T-cell (primary cell): ENCODE data around the gene FGGY. TPM values are rescaled to one million over a fixed set of nuclear protein-coding genes. Genes with fewer than 3 reads are reported as not detected.

ENCODE experiments used
- ATAC-seq, 4 experiments: fragments of 200-7000 bp in 3 of 4; fragments of 150-1000 bp in 1 of 4; cut with Tn5 transposase; replicated peaks in 1 of 4; 1 replicate in 3 of 4; 2 replicates in 1 of 4; pipeline ENCODE4 v1.10.0; 2021; ENCODE audit warnings: moderate library complexity in 3 of 4, mild to moderate bottlenecking in 2 of 4, moderate number of reproducible peaks in 1 of 4
- CTCF ChIA-PET, 2 donors: fragments of 300-600 bp; sonication (Branson Sonifier 250); formaldehyde crosslinking; loops; one replicate each; lab custom pipeline; 2022; ENCODE audit warnings: antibody characterized with exemption in 2 of 2; lab: Charles Lee
- POLR2A ChIA-PET, 2 donors: fragments of 300-600 bp; sonication (Branson Sonifier 250); formaldehyde crosslinking; loops; one replicate each; lab custom pipeline; 2022; ENCODE audit warnings: antibody characterized with exemption in 2 of 2; lab: Charles Lee
- DNase-seq, 35 experiments: peaks; one replicate each; pipeline versions ENCODE4 v3.0.0 to v3.0.0-alpha.2; 2013 to 2023
- H3K27ac ChIP-seq: one replicate; pipeline ENCODE4 v1.5.1; 2013; ENCODE audit warnings: low read length
- H3K27me3 ChIP-seq, 2 experiments: replicated peaks in 1 of 2; 1 replicate in 1 of 2; 2 replicates in 1 of 2; pipeline versions ENCODE4 v1.6.1 to v1.7.0; 2013; ENCODE audit warnings: low read length in 1 of 2, mixed read lengths in 1 of 2; ENCODE audit not compliant: control insufficient read depth in 2 of 2, insufficient read depth in 2 of 2; ENCODE audit errors: extremely low read depth in 1 of 2
- H3K36me3 ChIP-seq, 2 donors: 1 replicate in 1 of 2; 2 replicates in 1 of 2; pipeline versions ENCODE4 v1.6.1 to v1.7.0; 2013; ENCODE audit warnings: low read length in 1 of 2; ENCODE audit not compliant: control insufficient read depth in 2 of 2, insufficient read depth in 1 of 2; ENCODE audit errors: extremely low read depth in 1 of 2
- H3K4me1 ChIP-seq, 2 experiments: 1 replicate in 1 of 2; 2 replicates in 1 of 2; pipeline versions ENCODE4 v1.6.1 to v1.7.0; 2013; ENCODE audit warnings: low read length in 2 of 2, mixed read lengths in 1 of 2; ENCODE audit not compliant: insufficient read depth in 2 of 2, control insufficient read depth in 1 of 2; ENCODE audit errors: extremely low read depth in 1 of 2
- H3K4me3 ChIP-seq, 2 donors: 1 replicate in 1 of 2; 2 replicates in 1 of 2; pipeline versions ENCODE4 v1.5.1 to v1.7.0; 2013; ENCODE audit warnings: mild to moderate bottlenecking in 2 of 2, low read length in 1 of 2, moderate library complexity in 1 of 2; ENCODE audit not compliant: control insufficient read depth in 1 of 2; ENCODE audit errors: extremely low read depth in 1 of 2
- H3K9me3 ChIP-seq: 2 replicates; pipeline ENCODE4 v1.7.0; 2013
- H3K27ac Mint-ChIP-seq, 2 donors: one replicate each; pipeline ENCODE4 v1.8.0; 2020 to 2021; ENCODE audit warnings: mild to moderate bottlenecking in 2 of 2, mixed read lengths in 2 of 2
- H3K27me3 Mint-ChIP-seq, 2 donors: one replicate each; pipeline ENCODE4 v1.8.0; 2021 to 2022; ENCODE audit warnings: mixed read lengths in 2 of 2
- H3K36me3 Mint-ChIP-seq: one replicate; pipeline ENCODE4 v1.8.0; 2021; ENCODE audit warnings: mixed read lengths
- H3K4me1 Mint-ChIP-seq, 3 donors: one replicate each; pipeline ENCODE4 v1.8.0; 2020 to 2022; ENCODE audit warnings: mixed read lengths in 3 of 3, mild to moderate bottlenecking in 1 of 3
- H3K4me3 Mint-ChIP-seq, 3 donors: one replicate each; pipeline ENCODE4 v1.8.0; 2020 to 2022; ENCODE audit warnings: mild to moderate bottlenecking in 3 of 3, mixed read lengths in 3 of 3, moderate library complexity in 3 of 3
- H3K9me3 Mint-ChIP-seq, 3 donors: one replicate each; pipeline ENCODE4 v1.8.0; 2020 to 2022; ENCODE audit warnings: mixed read lengths in 3 of 3
- WGBS: methylation state at CpG from one replicate; pipeline ENCODE4 v1.1.5; 2013; ENCODE audit warnings: missing lambda C conversion rate; ENCODE audit not compliant: insufficient coverage; 5-methylcytosine and 5-hydroxymethylcytosine counted together
- total RNA-seq, 35 experiments: library from RNA in 6 of 35; stranded (reverse) in 6 of 35; fragments of 120-200 nt in 1 of 35; gene quantifications; one replicate each; pipeline versions ENCODE4 v1.2.1 to v1.2.4 and lab custom pipeline; 2013 to 2026

Gene FGGY
- total RNA-seq, 5 donors from 2014 or later (not counting 1 experiment from before 2014, with no cell fraction given), result 7.8 to 21.7 (median 12.6) TPM

- POLR2A ChIA-PET, result no interaction called here
Observed at GRCh38 chr1:59635097-59635496, 338.2 kb downstream of the FGGY start.

GRCh38 chr1:59638231-59638711 lies 341.4 kb downstream of the FGGY start:
- Mint-ChIP-seq H3K27ac (no peak overlapping the region), H3K9me3 (no peaks in the 10 kb centered on the region)

More at GRCh38 chr1:59635097-59635496, 338.2 kb downstream of the FGGY start:
- Mint-ChIP-seq H3K9me3 (no peaks in the 10 kb centered on the region), H3K27me3 (no peaks in the 10 kb centered on the region), H3K4me1 (no peaks in the 10 kb centered on the region), H3K36me3 (peaks cover 7% of the 10 kb centered on the region), H3K27ac (no peak overlapping the region), H3K4me3 (no peak overlapping the region)
- CTCF ChIA-PET, result no interaction called here
- Histone ChIP-seq H3K36me3 (no peaks in the 10 kb centered on the region), H3K27ac (no peak overlapping the region), H3K27me3 (no peaks in the 10 kb centered on the region), H3K4me3 (no peak overlapping the region), H3K4me1 (no peaks in the 10 kb centered on the region), H3K9me3 (no peaks in the 10 kb centered on the region)
- WGBS, result no CpG with 5 or more reads among the region's 2 CpGs
- no peak for ATAC-seq
- DNase-seq, result no peak

GRCh38 chr1:59639266-59639665 lies 342.4 kb downstream of the FGGY start:
- Mint-ChIP-seq H3K4me1 (no peaks in the 10 kb centered on the region), H3K27ac (no peak overlapping the region), H3K9me3 (no peaks in the 10 kb centered on the region), H3K27me3 (no peaks in the 10 kb centered on the region), H3K36me3 (peaks cover 7% of the 10 kb centered on the region), H3K4me3 (no peak overlapping the region)
- H3K36me3 ChIP-seq, result no peaks in the 10 kb centered on the region
- POLR2A ChIA-PET, result no interaction called here
- H3K27me3 ChIP-seq, result no peaks in the 10 kb centered on the region
- no peak for DNase-seq
- WGBS, result no CpG with 5 or more reads among the region's 1 CpG
- CTCF ChIA-PET, result no interaction called here
- no peaks in the 10 kb centered on the region for H3K4me1 ChIP-seq
- H3K4me3 ChIP-seq, result no peak overlapping the region
- H3K27ac ChIP-seq, result no peak overlapping the region
- ATAC-seq, result no peak
- H3K9me3 ChIP-seq, result no peaks in the 10 kb centered on the region

More at GRCh38 chr1:59638231-59638711, 341.4 kb downstream of the FGGY start:
- H3K4me3 Mint-ChIP-seq, result no peak overlapping the region
- Histone ChIP-seq H3K36me3 (no peaks in the 10 kb centered on the region), H3K27me3 (no peaks in the 10 kb centered on the region), H3K4me1 (no peaks in the 10 kb centered on the region), H3K9me3 (no peaks in the 10 kb centered on the region), H3K4me3 (no peak overlapping the region), H3K27ac (no peak overlapping the region)
- H3K27me3 Mint-ChIP-seq, result no peaks in the 10 kb centered on the region
- CTCF ChIA-PET, result no interaction called here
- 100% methylated on average over 1 of the region's 2 CpGs for WGBS
- H3K4me1 Mint-ChIP-seq, result no peaks in the 10 kb centered on the region
- POLR2A ChIA-PET, result no interaction called here
- no peak for ATAC-seq
- DNase-seq, result no peak
- peaks cover 7% of the 10 kb centered on the region for H3K36me3 Mint-ChIP-seq

GRCh38 chr1:59640851-59641250 lies 344.0 kb downstream of the FGGY start:
- 69% methylated on average over 2 of the region's 2 CpGs for WGBS
- Histone ChIP-seq H3K27me3 (no peaks in the 10 kb centered on the region), H3K36me3 (no peaks in the 10 kb centered on the region), H3K9me3 (no peaks in the 10 kb centered on the region), H3K27ac (no peak overlapping the region), H3K4me1 (no peaks in the 10 kb centered on the region), H3K4me3 (no peak overlapping the region)
- Mint-ChIP-seq H3K4me3 (no peak overlapping the region), H3K4me1 (no peaks in the 10 kb centered on the region), H3K27me3 (no peaks in the 10 kb centered on the region), H3K36me3 (peaks cover 7% of the 10 kb centered on the region), H3K9me3 (no peaks in the 10 kb centered on the region), H3K27ac (no peak overlapping the region)
- POLR2A ChIA-PET, result no interaction called here
- DNase-seq (no peak), ATAC-seq (no peak)
- CTCF ChIA-PET, result no interaction called here

- Histone ChIP-seq H3K4me1 (no peaks in the 10 kb centered on the region), H3K36me3 (no peaks in the 10 kb centered on the region), H3K27me3 (no peaks in the 10 kb centered on the region), H3K27ac (no peak overlapping the region), H3K9me3 (no peaks in the 10 kb centered on the region), H3K4me3 (no peak overlapping the region)
- POLR2A ChIA-PET, result interaction anchor here in 1 of 2 donors (0.6 kb wide), 1 partner anchor 166 kb away, joined by 3 read pairs; no protein-coding TSS in a partner anchor
- WGBS, result no CpG with 5 or more reads among the region's 2 CpGs
- Mint-ChIP-seq H3K27ac (no peak overlapping the region), H3K36me3 (peaks cover 7% of the 10 kb centered on the region), H3K9me3 (no peaks in the 10 kb centered on the region), H3K4me1 (no peaks in the 10 kb centered on the region), H3K27me3 (no peaks in the 10 kb centered on the region), H3K4me3 (no peak overlapping the region)
- CTCF ChIA-PET, result no interaction called here
- ATAC-seq (no peak), DNase-seq (no peak)
Observed at GRCh38 chr1:59641836-59642235, 344.9 kb downstream of the FGGY start.

GRCh38 chr1:59643526-59643925 lies 346.6 kb downstream of the FGGY start:
- H3K27ac Mint-ChIP-seq, result no peak overlapping the region
- POLR2A ChIA-PET, result no interaction called here
- H3K27me3 Mint-ChIP-seq, result no peaks in the 10 kb centered on the region
- H3K9me3 Mint-ChIP-seq, result no peaks in the 10 kb centered on the region
- no peak overlapping the region for H3K4me3 Mint-ChIP-seq
- Histone ChIP-seq H3K27ac (no peak overlapping the region), H3K4me1 (no peaks in the 10 kb centered on the region), H3K9me3 (no peaks in the 10 kb centered on the region), H3K4me3 (no peak overlapping the region), H3K27me3 (no peaks in the 10 kb centered on the region), H3K36me3 (no peaks in the 10 kb centered on the region)
- CTCF ChIA-PET, result no interaction called here
- DNase-seq, result no peak
- H3K36me3 Mint-ChIP-seq, result peaks cover 4% of the 10 kb centered on the region
- ATAC-seq, result no peak
- H3K4me1 Mint-ChIP-seq, result no peaks in the 10 kb centered on the region
- WGBS, result no CpG with 5 or more reads among the region's 1 CpG

- no peaks in the 10 kb centered on the region for H3K9me3 Mint-ChIP-seq
- no peak overlapping the region for H3K4me3 Mint-ChIP-seq
- no peaks in the 10 kb centered on the region for H3K4me1 Mint-ChIP-seq
- no peaks in the 10 kb centered on the region for H3K27me3 Mint-ChIP-seq
- no CpG with 5 or more reads among the region's 2 CpGs for WGBS
- Histone ChIP-seq H3K36me3 (no peaks in the 10 kb centered on the region), H3K4me1 (no peaks in the 10 kb centered on the region), H3K27me3 (no peaks in the 10 kb centered on the region), H3K9me3 (no peaks in the 10 kb centered on the region), H3K27ac (no peak overlapping the region), H3K4me3 (no peak overlapping the region)
- CTCF ChIA-PET, result no interaction called here
- no peaks in the 10 kb centered on the region for H3K36me3 Mint-ChIP-seq
- ATAC-seq (no peak), DNase-seq (no peak)
- POLR2A ChIA-PET, result no interaction called here
- H3K27ac Mint-ChIP-seq, result no peak overlapping the region
Observed at GRCh38 chr1:59645893-59646292, 349.0 kb downstream of the FGGY start.
